ENCODE results near the gene AGTR1.
"Not testable (repeated sequence)": the region's sequence is repeated elsewhere in the genome, so short reads cannot be mapped to it uniquely, and the experiment has no call there.

Gene AGTR1

DNA sequence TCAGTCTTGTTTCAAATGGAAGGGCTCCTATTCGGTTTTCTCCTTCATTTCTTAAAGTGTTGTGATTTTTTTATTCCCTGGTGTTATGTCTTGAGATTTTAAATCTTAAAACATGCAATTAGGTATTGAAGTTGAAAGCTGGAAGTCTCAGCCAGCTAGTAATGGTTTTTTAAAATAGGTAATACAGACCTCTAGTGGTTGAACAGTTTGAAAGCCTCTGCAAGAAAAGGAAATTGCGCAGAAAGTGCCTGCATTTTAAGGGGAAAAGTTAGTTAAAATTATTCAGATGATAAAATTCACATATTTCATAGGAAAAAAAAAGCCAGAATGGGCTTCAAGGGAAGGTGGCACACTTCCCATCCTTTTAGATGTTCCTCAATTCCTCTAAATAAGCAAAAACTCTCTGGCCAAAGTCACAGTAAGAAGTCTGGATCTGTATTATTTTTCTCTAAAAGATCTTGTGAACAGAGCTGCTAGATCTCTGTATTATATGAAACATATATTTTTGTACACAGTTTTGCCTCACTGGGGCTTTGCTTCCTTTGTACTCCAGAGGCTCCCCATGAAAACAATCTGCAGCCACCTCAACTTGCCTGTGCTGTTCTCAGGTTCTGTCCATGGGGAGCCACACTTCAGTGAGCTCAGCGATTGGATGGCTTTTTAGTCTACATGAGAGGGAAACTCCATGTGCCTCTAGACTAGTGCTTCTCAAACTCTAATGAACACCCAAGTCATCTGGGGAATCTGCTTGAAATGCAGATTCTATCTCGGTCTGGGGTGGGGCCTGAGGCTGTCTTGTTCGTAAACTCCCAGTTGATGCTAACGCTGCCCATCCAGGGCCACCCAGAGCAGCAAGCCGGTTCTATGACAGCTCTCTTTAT is 21.5 kb downstream of the AGTR1 start:
- no peak for DNase-seq

DNA sequence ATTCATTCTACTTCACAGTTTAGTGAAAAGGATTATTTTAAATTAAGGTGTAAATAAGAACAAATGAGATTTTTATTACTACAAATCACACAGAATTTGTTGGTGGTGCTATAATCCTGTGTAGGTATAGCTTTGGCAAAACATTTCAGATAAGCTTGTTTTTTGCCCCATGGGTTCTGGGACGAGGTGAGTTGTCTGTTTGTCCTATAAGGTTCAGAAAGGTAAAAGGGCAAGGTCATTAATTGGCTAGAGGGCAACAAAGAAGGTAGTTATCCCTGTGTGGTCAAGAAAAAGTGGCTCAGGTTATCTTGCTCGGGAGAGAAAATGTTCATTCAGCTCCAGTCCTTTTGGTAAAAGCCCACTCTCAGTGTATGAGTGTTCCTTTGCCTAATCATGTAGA is 23.2 kb downstream of the AGTR1 start:
- DNase-seq = no peak

DNA sequence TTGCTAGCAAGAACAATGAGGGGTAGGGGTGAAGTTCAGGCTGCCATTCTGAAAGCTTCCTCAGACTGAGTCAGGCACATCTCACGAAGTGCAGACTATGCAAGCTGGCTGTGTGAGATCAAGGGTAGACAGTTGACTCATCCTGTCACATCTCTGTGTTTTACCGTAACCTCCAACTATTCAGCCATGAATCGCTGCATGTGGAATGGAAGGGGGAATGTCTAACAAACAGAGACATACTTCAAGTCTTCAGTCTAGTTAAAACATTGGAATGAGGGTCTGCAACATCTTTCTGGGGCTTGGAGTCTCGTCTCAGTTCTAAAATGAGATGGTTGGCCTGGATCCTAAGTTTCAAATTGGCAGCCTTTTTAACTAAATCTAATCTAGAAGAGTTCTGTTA is 25.9 kb downstream of the AGTR1 start:
- no peak for DNase-seq

DNA sequence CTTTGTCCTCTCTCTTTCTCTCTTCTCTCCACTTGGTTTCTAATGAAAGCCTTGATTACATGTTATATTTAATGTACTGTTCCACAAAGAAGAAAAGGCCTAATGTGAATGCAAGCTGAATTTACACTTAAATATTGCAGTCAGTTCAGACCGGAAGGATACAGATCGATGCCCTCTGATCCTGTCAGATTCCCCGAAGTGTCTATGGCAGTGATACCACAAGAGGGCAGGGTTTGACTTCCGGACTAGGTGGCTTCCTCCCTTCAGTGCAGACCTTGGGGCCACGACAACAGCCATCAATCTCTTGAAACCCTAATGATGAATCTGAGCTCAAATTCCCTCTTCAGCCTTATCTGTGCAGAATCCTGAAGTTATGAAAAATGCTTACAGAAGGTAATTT is 29.5 kb downstream of the AGTR1 start:
- DNase-seq = no peak

- DNase-seq = no peak
These were observed 31.1 kb downstream of the AGTR1 start for GRCh38 chr3:148728753-148729152.

GRCh38 chr3:148729476-148730055 is 31.9 kb downstream of the AGTR1 start:
- DNase-seq = no peak

GRCh38 chr3:148730676-148731075 is 33.0 kb downstream of the AGTR1 start:
- DNase-seq = no peak

GRCh38 chr3:148735597-148735996 is 37.9 kb downstream of the AGTR1 start:
- DNase-seq = no peak

DNA sequence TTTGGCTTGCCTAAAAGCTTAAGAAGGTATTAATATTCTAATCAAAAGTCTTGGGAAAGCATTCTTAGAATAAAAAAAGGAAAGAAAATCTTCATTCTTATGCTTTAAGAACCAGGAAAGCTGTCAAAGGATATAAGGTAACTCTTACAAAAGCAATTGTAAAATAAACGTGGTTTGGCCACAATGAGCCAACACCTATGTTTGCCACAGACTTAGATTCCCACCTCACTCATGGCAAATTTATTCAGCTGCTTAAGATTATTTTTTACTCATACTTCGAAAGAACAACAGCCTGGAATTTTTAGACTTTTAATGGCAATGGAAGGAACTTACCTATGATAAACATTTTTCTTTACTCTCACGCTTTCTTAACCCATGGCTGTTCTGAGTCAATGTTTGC is 38.4 kb downstream of the AGTR1 start:
- no peak for DNase-seq

DNA sequence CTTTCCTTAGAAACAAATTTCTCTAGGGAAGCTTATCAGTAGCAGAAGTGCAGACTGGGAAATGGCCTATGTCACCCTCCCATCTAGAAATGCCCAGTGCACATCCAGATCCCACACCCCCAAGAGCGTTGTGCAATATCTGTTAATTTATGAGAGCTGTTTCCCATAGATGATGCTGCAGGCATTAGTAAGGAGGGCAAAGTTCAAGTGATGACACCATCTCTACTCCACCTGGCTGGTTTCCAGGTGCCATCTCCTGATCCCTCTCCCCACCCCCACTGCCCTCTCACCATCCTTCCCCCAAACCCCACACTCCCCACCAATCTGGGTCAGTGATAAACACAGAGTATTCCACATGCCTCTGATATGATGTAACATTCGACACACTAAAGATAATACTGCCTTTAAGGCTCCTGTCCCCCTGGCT is 39.4 kb downstream of the AGTR1 start:
- no peak for DNase-seq

GRCh38 chr3:148739720-148740119 is 42.0 kb downstream of the AGTR1 start:
- DNase-seq = no peak

DNA sequence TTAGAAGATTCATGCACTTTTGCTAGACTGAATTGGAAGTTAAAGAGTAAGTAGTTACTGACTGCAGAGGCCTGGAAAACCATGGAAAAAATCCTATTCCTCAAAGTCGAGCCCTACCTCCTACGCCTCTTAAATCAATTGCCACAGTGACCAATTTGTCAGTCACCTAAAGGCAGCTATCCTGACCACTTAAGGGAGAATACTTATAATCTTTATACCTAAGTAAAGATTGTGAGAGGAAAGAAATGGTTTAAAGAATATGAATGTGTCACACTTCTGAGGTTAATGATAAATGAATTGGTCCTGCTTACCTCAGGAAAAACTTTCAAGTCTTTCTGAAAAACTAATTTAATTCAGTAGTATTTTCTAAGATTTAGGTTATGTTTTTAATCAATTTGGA is 42.6 kb downstream of the AGTR1 start:
- DNase-seq = no peak

- no peak for DNase-seq
These were observed 43.5 kb downstream of the AGTR1 start for GRCh38 chr3:148741219-148741618.

- DNase-seq = no peak
These were observed 44.4 kb downstream of the AGTR1 start for GRCh38 chr3:148742118-148742517.

DNA sequence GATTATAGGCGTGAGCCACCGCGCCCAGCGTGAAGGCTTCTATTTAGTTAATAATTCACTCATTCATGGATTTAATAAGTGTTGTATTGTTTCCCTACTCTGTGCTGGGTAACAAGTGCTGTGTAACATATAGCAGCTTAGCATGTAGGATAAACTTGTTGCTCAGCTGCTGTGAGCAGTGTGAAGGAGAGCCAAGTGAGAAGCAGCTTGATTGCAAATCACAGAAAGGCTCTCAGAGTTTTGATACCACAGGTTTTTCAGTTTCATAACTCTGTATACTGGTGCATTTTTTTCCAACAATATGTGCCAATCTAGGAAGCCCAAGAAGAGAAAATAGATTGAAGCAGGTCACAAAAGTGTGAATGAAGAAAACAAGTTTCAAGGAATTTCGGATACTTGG is 48.4 kb downstream of the AGTR1 start:
- no peak for DNase-seq

DNA sequence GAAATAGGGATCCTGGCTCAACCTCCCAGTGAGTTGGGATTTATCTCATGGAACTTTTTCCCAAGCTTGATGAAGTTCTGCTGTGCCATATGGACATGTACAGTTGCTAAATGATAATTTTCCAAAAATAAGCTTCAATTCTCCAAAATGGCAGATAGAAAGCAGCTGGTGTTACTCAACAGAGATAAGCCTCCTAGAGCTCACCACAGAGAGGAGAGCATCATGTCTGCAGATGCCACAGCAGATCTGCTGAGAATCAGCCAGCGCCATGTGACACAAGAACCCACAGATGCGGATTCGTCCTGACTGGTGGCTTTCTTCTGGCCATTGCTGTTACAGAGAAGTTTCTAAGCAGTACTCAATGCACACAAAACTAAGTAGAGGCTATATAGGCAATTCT is 50.6 kb downstream of the AGTR1 start:
- no peak for DNase-seq

GRCh38 chr3:148750296-148750695 is 52.6 kb downstream of the AGTR1 start:
- no peak for DNase-seq

DNA sequence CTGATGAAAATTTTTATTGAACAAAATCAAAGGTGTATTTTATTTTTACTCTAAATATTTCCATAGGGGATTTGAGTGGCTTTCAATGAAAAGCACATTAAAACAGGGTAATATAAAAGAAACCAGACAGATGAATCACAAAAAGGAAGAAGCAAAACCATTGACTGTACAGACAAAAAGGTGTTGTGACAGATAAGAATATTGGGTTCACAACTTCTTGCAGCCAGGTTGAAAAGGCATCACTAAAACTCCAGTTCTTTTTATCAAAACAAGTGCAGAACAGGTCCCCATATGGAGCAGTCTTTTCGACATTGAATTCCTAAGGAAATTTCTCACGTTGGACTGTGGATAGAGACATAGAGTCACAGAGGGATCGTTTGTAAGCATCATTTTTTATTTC is 53.8 kb downstream of the AGTR1 start:
- no peak for DNase-seq

GRCh38 chr3:148753385-148753784 is 55.7 kb downstream of the AGTR1 start:
- not testable (repeated sequence) for DNase-seq

GRCh38 chr3:148755570-148755969 is 57.9 kb downstream of the AGTR1 start:
- no peak for DNase-seq

- no peak for DNase-seq
These were observed 58.6 kb downstream of the AGTR1 start for GRCh38 chr3:148756311-148756710.

GRCh38 chr3:148757238-148758215 is 59.8 kb downstream of the AGTR1 start:
- no peak for DNase-seq

- DNase-seq = no peak
These were observed 60.7 kb downstream of the AGTR1 start for GRCh38 chr3:148758303-148758884.
